ENCODE measurements around the gene GKN2. TPM values are rescaled to one million over a fixed set of nuclear protein-coding genes. Genes with fewer than 3 reads are reported as not detected.

The GKN2 gene
- total RNA-seq, 6 experiments from 2014 or later, result not detected

GRCh38 chr2:68932402-68932801 is 20.3 kb downstream of the GKN2 start:
- no peak for DNase-seq
- H3K36me3 Mint-ChIP-seq (ENCODE audit: low read depth), result no peaks in the 10 kb centered on the region
- H3K9me3 Mint-ChIP-seq, result no peaks in the 10 kb centered on the region
- H3K27me3 Mint-ChIP-seq (ENCODE audit: insufficient read depth), result peaks cover 12% of the 10 kb centered on the region
- TF ChIP-seq, protein P1, sequence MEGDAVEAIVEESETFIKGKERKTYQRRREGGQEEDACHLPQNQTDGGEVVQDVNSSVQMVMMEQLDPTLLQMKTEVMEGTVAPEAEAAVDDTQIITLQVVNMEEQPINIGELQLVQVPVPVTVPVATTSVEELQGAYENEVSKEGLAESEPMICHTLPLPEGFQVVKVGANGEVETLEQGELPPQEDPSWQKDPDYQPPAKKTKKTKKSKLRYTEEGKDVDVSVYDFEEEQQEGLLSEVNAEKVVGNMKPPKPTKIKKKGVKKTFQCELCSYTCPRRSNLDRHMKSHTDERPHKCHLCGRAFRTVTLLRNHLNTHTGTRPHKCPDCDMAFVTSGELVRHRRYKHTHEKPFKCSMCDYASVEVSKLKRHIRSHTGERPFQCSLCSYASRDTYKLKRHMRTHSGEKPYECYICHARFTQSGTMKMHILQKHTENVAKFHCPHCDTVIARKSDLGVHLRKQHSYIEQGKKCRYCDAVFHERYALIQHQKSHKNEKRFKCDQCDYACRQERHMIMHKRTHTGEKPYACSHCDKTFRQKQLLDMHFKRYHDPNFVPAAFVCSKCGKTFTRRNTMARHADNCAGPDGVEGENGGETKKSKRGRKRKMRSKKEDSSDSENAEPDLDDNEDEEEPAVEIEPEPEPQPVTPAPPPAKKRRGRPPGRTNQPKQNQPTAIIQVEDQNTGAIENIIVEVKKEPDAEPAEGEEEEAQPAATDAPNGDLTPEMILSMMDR (IDR thresholded peaks at IDR 0.05), result no peak
- no peak overlapping the region for H3K4me3 Mint-ChIP-seq
- H3K4me1 Mint-ChIP-seq (ENCODE audit: low read depth), result peaks cover 27% of the 10 kb centered on the region
- no peak overlapping the region for H3K27ac Mint-ChIP-seq

GRCh38 chr2:68931799-68932198 is 20.9 kb downstream of the GKN2 start:
- Mint-ChIP-seq H3K36me3 (ENCODE audit: low read depth) (no peaks in the 10 kb centered on the region), H3K4me1 (ENCODE audit: low read depth) (peaks cover 21% of the 10 kb centered on the region), H3K27me3 (ENCODE audit: insufficient read depth) (peaks cover 12% of the 10 kb centered on the region), H3K4me3 (no peak overlapping the region), H3K27ac (no peak overlapping the region), H3K9me3 (no peaks in the 10 kb centered on the region)
- DNase-seq, result no peak
- TF ChIP-seq, protein P1 (IDR thresholded peaks at IDR 0.05), result no peak

- Mint-ChIP-seq H3K27ac (no peak overlapping the region), H3K4me1 (ENCODE audit: low read depth) (peaks cover 15% of the 10 kb centered on the region), H3K4me3 (no peak overlapping the region), H3K36me3 (ENCODE audit: low read depth) (no peaks in the 10 kb centered on the region), H3K27me3 (ENCODE audit: insufficient read depth) (peaks cover 12% of the 10 kb centered on the region), H3K9me3 (no peaks in the 10 kb centered on the region)
- TF ChIP-seq, protein P1 (IDR thresholded peaks at IDR 0.05), result no peak
- DNase-seq, result no peak
Measured at GRCh38 chr2:68931149-68931711, 21.5 kb downstream of the GKN2 start.

GRCh38 chr2:68926796-68927195 is 25.9 kb downstream of the GKN2 start:
- H3K36me3 Mint-ChIP-seq (ENCODE audit: low read depth), result no peaks in the 10 kb centered on the region
- H3K4me3 Mint-ChIP-seq, result no peak overlapping the region
- H3K27ac Mint-ChIP-seq, result no peak overlapping the region
- peaks cover 1% of the 10 kb centered on the region for H3K4me1 Mint-ChIP-seq (ENCODE audit: low read depth)
- DNase-seq, result no peak
- no peaks in the 10 kb centered on the region for H3K9me3 Mint-ChIP-seq
- peaks cover 15% of the 10 kb centered on the region for H3K27me3 Mint-ChIP-seq (ENCODE audit: insufficient read depth)
- TF ChIP-seq, protein P1 (IDR thresholded peaks at IDR 0.05), result no peak

- H3K36me3 Mint-ChIP-seq (ENCODE audit: low read depth), result no peaks in the 10 kb centered on the region
- TF ChIP-seq, protein P1 (IDR thresholded peaks at IDR 0.05), result peak; percentile 95
- no peak overlapping the region for H3K27ac Mint-ChIP-seq
- peaks cover 17% of the 10 kb centered on the region for H3K27me3 Mint-ChIP-seq (ENCODE audit: insufficient read depth)
- H3K4me3 Mint-ChIP-seq, result no peak overlapping the region
- peaks cover 6% of the 10 kb centered on the region for H3K4me1 Mint-ChIP-seq (ENCODE audit: low read depth)
- H3K9me3 Mint-ChIP-seq, result no peaks in the 10 kb centered on the region
- peak; percentile 35 for DNase-seq
Measured at GRCh38 chr2:68925295-68925896, 27.3 kb downstream of the GKN2 start.

Data from HFFc6 (cell line).